NCI-H446 treated with DMSO at 0.1 percent for 48 hours (cell line): ENCODE measurements around the gene TIMM10B.
A peak's percentile ranks its signal among the peaks of the same experiment; 100 is the strongest.

ENCODE experiments used
- DNase-seq: peaks from one replicate; lab custom pipeline; 2025; lab: John Stamatoyannopoulos, UW

The TIMM10B gene

DNA sequence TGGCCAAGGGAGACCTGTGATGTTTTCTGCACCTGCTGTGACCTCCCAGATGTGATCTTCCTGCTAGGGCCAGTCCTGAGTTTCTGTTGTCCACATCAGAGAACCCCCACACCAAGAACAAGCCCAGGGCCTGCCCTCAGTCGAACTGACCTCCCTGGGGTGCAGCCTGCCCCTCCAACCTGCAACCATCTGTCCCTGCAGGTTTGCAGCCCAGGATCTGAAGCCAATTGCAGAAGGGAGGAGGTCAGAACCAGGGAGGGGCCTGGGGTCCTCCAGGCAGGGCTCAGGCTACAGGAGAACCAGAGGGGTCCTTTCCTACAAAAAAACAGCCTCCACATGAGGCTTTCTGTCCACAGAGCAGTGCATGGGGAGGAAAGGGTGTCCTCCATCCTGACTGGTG lies 8.4 kb upstream of the TIMM10B start:
- DNase-seq = no peak

DNA sequence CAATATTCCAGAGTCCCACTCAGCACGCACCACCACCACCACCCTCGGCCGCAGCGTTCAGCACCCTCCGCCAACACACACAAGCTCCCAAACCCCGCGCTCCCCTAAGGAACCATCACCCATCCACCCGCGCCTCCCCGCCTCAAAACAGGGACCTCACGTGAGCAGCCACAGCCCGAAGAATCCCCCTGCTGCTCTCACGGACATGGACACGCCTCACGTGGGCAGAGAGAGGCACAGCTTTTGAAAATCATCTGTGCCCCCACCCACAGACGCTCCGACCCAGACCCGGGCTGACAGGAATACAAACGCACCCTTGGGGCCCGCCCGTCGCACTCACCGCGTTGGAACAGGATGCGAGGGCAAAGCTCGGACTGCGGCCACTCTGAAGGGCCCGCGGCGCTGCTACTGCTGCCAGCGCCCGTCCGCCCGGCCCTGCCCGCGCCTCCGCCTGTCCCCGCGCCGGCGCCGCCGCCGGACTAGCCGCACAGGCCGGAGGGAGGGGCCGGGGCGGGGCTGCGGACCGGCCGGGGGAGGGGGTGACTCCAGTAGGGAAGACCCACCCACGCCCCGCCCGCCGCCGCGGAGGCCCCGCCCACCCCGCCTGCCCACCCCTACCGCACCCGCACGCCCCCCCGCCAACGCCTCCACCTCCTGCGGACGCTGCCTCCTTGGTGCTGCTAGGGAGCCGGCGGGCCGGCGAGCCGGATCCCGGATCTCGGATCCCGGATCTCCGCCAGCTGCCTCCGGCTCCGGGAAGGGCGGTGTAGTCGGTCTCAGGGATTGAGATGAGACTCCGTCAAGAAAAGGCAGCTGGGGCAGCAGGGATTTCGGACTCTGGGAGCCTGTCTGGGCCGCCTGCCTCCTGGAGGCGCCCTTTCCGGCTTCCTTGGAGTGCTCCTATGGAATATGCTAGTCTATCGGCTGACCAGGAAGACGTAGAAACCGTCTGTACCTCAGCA lies 7.6 kb upstream of the TIMM10B start, which contains the start of gene TRIM3:
Gene TRIM3, minus strand, starts transcription at position 491 of the 962 bp plus-strand sequence. CDS start 8,246 bp downstream, outside the sequence.
- DNase-seq = peak; percentile 63

DNA sequence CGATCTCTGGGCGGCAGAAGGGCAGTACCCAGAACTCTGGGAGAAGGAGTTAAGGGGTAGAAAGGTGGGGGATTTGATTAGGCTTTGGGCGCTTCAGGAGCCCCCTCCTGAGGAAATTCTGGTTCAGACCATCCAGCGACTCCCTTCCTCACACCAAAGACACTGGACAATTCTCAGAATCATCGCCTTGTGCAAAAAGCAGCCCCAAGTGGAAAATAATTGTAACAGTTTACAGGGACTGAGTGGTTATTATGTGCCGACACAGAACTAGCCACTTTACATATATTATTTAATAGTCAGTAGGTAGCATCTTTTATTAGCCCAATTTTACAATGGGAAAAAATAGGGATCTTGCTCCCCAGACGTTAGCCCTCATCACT lies 6.9 kb upstream of the TIMM10B start:
- DNase-seq = no peak

DNA sequence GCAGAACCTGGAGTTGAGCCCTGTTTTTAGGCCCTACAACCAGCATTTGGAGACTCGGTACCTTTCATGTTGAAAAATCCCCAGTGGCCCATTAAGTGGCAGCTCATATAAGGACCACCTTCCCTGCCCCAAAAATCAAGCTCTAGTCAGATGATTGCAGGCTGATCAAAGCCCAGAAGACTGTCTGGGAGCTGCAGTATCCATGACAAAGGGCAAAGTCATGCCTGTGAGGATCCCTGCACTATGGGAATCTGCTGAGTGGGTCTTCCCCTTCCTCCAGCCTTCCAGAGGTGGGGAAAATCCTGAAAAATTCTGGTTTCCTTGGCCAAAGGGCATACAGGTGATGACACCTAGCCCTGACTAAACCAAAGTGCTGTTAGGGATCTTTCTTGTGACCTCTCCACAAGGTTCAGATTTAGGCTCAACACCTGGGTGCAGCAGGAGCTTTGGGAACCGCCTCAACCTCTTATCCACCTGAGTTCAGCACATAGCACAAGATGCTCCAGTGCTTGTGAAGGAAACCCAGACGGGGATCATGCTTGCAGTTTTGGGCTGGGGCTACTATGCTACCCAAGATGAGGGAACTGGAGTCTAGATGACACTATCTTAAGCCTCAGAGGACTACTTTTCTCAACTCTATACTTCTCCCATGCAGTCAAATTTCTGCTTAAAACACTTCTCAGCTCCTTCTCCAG lies 6.3 kb upstream of the TIMM10B start:
- no peak for DNase-seq

DNA sequence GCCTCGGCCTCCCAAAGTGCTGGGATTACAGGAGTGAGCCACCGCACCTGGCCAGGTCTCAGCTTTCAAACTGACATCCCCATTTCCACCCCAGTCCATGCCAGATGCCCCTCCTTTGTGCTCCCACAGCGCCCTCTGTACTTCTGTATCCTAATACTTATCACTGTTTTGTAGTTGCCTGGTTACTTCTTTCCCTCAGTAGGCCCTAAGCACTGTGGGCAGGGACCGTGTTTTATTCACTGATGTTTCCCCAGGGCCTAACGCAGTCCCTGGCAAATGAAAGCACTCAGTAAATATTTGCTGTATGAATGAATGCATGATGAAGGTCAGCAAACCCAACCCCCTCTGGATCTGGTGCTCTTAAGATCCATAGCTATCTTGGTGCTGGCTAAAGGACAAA lies 5.4 kb upstream of the TIMM10B start:
- no peak for DNase-seq

DNA sequence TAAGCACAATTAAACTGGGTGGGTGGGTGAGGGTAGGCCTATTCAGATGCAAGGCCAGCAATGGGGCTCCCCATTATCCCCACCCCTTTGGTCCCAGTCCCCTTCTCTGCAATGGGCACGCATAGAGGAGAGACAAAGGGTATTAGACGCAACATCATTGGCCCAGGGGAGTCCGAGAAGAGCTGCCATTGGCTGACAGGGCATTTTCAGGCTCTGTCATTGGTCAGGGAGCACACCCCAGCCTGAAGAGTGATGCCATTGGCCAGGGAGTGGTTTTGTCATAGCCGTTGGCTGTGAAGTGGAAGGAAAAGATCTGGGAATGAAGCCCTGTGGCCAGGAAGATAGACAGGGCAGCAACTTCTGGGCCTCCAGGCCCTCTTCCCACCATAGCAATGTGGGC lies 4.7 kb upstream of the TIMM10B start:
- no peak for DNase-seq

DNA sequence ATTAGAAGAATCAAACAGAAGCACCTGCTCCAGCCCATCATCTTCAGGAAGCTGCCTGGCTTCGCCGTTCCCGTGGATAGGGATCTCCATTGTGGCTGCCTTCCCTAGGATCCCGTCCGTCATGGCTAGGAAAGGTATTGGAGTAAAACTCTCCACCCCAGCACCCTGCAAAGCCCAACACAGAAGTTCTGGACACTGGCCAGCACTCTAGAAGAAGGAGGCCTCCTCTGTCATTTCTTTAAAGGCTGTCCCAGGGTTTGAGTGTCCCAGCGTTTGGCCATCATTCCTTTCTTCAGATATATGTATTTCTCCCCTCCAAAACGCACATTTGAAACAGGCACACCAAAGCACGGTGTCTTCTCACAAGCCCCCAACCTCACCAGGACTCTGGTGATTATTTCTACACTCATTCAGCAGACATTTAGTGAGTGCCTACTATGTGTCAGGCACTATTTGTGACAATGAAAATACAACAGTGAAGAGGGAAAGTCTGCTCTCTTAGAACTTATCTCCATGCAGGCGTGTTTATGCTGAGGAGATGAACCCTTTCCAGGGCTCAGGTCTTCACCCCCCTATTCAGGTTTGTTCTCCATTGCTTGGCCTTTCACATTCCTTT lies 894 bp upstream of the TIMM10B start:
- no peak for DNase-seq

DNA sequence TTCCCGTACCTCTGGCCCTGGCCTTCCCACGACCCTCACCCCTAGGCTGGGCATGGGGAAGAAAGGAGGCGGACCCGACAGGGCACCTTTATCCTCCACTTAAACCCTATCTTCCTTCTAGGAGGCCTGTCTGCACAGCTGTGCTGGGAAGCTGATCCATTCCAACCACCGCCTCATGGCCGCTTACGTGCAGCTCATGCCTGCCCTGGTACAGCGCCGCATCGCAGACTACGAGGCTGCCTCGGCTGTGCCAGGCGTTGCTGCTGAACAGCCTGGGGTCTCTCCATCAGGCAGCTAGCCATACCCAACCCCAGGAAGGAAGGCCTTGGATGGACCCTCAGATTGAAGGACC lies 599 bp downstream of the TIMM10B start:
- DNase-seq = no peak

DNA sequence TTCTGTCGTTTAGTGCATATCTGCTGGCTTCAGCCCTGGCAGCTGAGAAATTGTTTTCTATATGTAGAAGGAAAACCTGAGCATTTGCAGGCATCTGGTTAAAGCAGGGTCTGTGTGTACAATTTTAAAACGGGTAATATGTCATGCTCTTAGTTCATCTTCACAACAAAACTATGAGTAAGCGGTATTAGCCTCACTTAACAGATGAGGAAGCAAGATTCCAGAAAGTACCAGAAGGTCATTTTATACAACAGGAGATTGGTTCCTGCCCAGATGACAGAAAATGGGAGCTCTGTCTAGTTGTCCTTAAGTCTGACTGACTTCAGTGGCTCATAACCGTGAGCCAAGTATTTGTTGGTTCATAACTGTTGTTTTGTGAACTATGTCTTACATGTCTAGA lies 1.1 kb downstream of the TIMM10B start:
- no peak for DNase-seq

DNA sequence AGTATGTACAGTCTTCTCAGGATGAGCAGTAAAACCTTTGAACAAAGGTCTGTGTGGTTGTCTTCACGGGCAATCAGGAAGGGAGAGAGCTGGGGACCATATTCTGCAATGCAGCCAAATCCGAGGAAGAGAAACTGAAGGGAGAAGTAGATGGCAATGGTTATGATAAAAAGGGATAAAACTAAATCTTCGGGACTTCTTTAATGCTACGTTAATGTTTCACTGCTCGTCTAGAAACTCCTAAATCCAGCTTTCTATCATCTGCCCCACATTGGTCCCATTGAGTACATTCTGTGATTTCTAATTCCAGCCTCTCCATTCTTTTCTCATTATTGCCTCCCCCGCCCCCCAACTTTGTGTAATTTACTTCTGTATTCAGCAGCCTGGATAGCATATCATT lies 1.7 kb downstream of the TIMM10B start:
- DNase-seq = no peak

DNA sequence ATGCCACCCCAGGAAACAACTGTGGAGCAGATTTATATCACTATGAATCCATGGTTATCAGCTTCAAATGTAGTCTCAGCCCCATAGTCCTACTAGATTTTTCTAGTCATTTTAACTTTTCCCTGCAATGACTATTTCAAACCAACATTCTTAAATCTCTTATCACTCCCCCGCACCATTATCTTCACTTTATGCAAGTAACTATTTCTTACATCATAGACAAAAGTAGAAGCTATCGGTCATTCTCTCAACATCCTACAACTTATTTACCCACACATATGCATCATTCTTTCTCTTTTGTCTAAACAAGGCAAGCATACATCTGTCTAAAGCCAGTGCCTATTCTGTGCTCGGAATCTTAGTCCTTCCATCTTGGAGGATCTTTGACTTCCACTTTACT lies 4.4 kb downstream of the TIMM10B start:
- DNase-seq = no peak

DNA sequence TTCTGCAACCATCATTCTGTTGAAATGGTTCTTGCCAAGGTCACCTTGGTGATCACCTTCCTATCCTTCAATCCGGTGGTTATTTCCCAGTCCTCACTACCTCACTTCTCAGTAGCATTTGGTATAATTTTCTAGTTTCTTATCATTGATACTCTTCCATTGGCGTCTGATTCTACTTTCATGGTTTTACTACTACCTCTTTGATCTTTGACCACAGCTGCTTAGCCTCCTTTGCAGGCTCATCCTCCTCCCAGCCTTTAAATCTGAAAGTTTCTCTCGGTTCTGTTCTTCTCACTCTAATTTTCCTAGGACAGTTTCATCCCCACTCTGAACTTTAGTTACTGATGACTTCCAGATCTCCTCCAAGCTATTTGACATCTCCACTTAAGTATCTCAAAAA lies 5.0 kb downstream of the TIMM10B start:
- DNase-seq = no peak

DNA sequence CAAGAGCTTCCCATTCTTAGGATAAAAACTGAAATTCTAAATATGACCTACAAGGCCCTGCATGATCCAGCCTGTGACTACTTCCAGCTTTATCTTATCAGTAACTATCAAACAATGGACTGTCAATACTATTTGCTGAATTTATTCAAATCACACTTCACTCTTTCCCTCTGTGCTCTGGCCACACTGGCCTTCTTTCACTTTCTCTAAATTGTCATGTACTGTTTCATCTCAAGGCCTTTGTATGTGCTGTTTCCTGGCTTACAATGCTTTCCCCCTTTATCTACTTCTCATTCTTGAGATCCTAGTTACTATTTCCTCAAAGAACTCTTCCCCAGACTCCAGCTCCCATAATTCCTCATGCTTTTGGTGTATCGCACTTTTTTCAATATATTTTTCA lies 5.6 kb downstream of the TIMM10B start:
- DNase-seq = no peak

DNA sequence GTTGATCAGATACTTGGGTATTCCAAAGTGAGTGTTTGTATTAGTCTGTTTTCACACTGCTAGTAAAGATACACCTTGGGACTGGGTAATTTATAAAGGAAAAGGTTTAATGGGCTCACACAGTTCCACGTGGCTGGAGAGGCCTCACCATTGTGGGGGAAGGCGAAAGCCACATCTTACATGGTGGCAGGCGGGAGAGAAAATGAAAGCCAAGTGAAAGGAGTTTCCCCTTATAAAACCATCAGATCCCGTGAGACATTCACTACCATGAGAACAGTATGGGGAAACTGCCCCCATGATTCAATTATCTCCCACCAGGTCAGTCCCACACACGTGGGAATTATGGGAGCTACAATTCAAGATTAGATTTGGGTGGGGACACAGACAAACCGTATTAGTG lies 7.0 kb downstream of the TIMM10B start:
- no peak for DNase-seq

DNA sequence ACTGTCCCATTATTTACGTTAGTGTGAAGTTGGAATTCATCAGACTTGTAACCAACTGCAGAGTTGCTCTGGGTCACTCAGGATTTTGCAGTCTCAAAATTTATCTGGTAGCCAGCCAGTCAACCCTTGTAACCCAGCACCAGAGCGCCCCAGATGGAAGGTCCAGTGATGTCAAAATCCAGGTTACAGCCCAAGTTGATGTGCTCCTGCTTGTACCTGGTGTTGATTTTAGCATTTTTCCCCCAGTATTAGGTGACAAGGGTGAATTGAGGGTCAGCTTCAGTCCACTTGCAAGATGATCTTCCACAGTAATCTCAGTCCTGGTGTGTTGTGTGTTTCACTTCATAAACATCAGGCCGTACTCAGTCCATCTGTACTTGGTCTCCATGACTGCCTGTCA lies 7.5 kb downstream of the TIMM10B start:
- no peak for DNase-seq

DNA sequence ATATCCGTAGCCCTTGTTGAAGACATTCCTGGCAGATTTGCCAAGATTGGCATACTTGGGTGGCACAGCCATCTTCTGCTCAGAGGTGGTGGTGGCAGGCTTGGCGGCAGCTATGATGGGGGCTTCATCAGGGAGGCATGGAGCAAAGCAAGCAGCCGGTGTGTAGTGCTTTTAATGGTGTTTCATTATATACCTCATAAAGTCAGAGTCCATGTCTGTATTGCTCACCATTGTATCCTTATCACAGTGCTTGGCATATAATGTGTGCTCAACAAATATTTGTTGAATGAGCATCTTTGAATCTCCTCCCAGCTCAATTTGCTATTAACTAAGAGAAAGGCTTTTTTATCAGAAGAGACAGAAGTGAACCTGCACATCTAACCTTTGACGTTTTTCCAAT lies 8.0 kb downstream of the TIMM10B start:
- DNase-seq = no peak

DNA sequence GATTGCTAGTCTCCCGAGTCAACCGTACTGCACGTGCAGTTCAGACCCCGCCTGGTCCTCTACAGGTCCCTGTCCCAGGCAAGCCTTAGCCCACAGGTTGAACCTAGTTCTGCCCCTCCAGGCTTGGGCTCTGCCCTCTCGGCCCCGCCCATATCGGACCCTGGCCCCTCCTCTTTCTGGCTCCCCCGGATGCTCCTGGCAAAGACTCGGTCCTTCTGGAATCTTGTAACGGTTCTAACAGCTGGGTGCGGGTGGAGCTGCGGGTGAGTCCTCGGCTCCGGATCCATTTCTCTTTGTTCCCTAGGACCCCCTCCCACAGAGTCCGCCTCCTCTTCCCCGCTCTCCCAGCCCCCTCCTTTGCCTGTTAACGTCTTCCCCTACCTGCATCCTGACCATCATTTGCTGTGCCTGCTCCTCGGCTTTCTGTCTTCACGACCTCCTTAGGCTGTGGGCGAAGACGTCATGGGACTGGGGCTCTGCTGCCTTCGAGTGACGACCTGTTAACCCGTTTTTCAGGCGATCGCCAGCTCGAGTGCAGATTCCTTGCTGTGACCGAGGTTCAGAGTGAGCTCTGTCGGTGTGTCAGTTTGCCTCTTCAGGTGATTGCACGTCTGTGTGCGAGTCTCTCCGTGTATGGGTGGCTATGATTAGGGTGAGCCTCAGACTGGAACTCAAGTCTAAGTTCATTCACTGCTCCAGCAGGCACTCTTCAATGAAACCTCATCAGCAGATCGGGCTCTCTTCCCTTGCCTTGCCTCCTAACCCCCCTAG lies 16.0 kb downstream of the TIMM10B start, which contains the start of gene DNHD1:
Gene DNHD1, plus strand, starts transcription at position 212 of the 771 bp plus-strand sequence. CDS start 936 bp downstream, outside the sequence.
- DNase-seq = no peak

DNA sequence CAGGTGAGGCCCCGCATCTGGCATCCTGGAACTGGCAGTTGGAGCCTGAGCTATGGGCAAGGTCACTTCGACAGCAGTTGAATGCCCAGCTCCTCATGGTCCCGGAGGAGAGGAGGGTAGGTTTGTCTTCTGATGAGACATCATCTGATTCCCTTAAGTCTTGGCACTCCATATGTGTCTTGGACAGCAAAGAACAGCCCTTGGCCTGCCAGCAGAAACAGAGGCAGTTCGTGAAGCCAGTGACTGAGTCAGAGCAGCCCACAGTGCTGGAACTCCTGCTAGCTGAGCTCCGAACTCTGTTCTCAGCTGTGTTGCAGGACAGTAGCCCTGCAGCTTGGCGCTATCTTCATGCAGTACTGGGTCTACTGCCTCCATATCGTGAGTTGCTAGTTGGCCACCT lies 16.8 kb downstream of the TIMM10B start:
- no peak for DNase-seq

DNA sequence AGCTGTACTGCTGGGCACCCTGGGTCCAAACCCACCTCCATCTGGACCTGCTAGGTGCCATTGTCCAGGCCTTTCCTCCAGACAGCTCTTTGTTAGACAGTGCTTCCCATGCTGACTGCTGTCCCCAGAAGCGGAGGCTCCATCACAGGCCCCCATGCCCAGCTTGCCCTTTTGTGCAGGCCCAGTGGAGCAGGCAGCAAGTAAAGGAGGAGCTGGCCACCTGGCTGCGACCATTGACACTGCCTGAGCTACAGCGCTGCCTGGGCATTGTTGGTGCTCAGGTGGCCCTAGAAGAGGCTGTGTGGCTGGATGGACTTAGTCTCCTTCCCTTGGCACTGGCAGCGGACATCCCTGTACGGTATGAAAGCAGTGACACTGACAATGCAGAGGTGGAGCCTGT lies 17.2 kb downstream of the TIMM10B start:
- no peak for DNase-seq

DNA sequence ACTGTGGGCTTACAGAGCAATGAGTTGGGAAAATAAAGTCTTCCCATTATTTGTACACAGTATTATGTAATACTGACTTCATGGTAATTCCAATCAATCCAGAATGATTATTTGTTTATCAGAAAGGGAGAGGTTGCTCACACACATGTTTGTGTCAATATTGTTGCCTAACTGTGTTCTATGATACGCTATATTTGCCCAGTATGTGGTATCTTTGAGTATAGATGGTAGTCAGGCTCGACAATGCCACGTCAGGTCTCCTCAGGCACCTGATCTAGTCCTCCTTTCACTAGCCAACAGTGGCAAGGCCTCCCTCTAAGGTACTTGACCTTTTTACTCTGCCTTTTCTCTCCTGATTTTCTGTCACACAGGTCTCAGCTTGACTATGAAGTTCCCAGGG lies 21.1 kb downstream of the TIMM10B start:
- no peak for DNase-seq

DNA sequence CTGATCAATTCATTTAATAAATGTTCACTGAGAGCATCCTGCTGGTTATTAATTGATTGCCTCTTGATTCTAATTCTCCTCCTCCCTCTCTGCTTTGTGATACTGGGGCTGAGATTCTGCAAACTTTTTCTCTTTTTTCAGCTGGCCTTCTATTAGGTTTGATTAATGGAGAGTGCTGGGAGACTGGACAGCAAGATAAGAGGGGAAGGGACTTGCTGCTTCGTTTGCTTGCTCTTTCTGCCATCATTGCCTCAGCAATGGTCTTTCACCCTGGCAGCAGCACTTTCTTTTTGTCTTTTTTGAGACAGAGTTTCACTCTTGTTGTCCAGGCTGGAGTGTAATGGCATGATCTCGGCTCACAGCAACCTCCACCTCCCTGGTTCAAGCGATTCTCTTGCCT lies 22.9 kb downstream of the TIMM10B start:
- DNase-seq = no peak
